ES-I3 (cell line): Measurements from ENCODE around the gene NSUN4.
"Not testable (repeated sequence)": the region's sequence is repeated elsewhere in the genome, so short reads cannot be mapped to it uniquely, and the experiment has no call there.

Experiments
- H3K36me3 ChIP-seq: 2 replicates; pipeline ENCODE4 v1.6.1; 2013; ENCODE audit warnings: mild to moderate bottlenecking, low read length, control low read depth, moderate library complexity; ENCODE audit not compliant: insufficient read depth
- H3K4me1 ChIP-seq: 2 replicates; pipeline ENCODE4 v1.6.1; 2013; ENCODE audit warnings: mild to moderate bottlenecking, control low read depth, low read length; ENCODE audit not compliant: insufficient read depth
- H3K9ac ChIP-seq: 2 replicates; pipeline ENCODE4 v1.6.1; 2013; ENCODE audit warnings: low read depth, mild to moderate bottlenecking, low read length, moderate library complexity
- H3K9me3 ChIP-seq: 2 replicates; pipeline ENCODE4 v1.6.1; 2013; ENCODE audit warnings: mild to moderate bottlenecking, low read length, moderate library complexity; ENCODE audit not compliant: control insufficient read depth, insufficient read depth

NSUN4 gene

GRCh38 chr1:46337409-46337808 is 3.2 kb upstream of the NSUN4 start:
- not testable (repeated sequence) for H3K4me1 ChIP-seq, H3K9ac ChIP-seq, H3K36me3 ChIP-seq, H3K9me3 ChIP-seq

- Histone ChIP-seq H3K9ac (peak overlapping the region; percentile 99), H3K36me3 (peaks cover 3% of the 10 kb centered on the region; the same call in 1 of the 2 replicates), H3K9me3 (no peaks in the 10 kb centered on the region), H3K4me1 (no peaks in the 10 kb centered on the region; the same call in 1 of the 2 replicates)
Observed at GRCh38 chr1:46341222-46342083, 846 bp downstream of the NSUN4 start.

DNA sequence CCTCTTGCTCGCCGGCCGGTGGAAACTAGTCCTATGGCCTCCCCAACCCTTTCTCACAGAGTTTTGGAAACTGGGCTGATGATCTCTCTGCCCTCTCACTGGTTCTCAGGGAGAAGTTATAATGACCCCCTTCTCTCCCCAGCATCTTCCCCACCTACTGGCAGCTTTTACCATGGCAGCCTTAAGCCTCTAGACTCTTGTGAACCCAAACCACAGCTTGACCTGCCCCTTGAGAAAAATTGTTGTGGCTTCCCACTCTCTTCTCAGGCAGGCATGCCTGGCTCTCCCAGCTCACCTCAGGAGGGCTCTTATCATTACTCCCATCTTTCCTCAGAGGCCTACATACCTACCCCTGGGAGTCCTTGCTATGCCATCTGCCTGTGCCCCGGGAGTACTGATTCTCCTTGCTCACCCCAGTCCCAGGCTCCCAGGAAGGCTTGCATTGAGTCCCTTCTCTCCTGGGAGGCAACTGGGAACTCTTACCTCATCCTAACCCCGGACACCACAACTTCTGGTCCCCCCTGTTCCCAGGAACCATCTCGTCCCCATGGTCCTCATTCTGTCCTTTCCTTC is 1.6 kb downstream of the NSUN4 start:
- no peaks in the 10 kb centered on the region; the same call in 1 of the 2 replicates for H3K4me1 ChIP-seq
- peaks cover 3% of the 10 kb centered on the region; the same call in 1 of the 2 replicates for H3K36me3 ChIP-seq
- H3K9ac ChIP-seq = no peak overlapping the region
- no peaks in the 10 kb centered on the region for H3K9me3 ChIP-seq

DNA sequence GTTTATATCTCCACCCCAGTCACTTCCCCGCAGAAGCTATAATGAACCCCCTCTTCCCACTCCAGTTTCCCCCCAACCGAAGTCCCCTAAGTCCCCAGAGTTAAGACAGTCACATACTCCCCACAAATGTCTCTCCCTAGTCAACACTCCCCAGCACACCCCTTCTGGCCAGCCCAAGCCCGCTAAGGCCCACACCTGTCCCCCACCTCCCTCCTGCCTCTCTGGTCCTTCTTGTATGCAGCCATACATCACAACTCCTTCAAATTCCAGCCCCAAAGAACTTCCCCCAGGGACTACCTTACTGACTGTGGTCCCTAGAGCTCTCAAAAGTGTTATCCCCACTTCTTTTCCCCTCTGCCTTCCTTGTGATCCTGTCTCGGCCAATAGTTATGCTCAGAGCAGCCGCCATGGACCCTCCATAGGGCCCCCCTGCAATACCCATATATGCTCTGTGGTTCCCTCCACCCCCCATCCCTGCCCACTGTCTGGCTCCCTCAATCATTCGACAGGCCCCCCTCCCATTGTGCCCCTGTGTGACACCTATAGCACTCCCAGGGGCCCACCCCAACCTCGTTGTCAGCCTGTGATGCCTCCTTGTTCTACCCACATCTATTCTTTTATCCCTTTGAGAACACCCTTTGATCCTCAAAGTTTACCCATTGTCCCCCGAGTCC is 2.2 kb downstream of the NSUN4 start:
- peaks cover 7% of the 10 kb centered on the region; the same call in 1 of the 2 replicates for H3K36me3 ChIP-seq
- no peak overlapping the region for H3K9ac ChIP-seq
- no peaks in the 10 kb centered on the region for H3K9me3 ChIP-seq
- H3K4me1 ChIP-seq = no peaks in the 10 kb centered on the region; the same call in 1 of the 2 replicates

- Histone ChIP-seq H3K9ac (no peak overlapping the region), H3K36me3 (peaks cover 7% of the 10 kb centered on the region; the same call in 1 of the 2 replicates), H3K4me1 (no peaks in the 10 kb centered on the region; the same call in 1 of the 2 replicates), H3K9me3 (no peaks in the 10 kb centered on the region)
Observed at GRCh38 chr1:46343351-46343695, 2.7 kb downstream of the NSUN4 start.

DNA sequence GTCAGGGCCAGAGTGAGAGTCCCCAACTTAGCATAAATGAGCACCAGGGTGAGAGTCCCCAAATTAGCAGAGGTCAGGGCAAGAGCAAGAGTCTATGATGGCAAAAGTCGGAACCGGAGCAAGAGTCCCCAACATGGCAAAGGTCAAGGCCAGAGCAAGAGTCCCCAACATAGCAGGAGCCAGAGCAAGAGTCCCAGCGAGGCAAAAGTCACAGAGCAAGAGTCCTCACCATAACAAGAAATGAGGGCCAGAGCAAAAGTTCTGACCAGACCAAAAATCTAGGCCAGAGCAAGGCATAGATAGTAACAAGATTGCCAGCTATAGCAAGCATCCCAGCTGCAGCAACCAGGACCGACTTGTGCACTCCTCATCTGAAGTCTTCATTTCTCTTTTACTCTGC is 3.1 kb downstream of the NSUN4 start:
- Histone ChIP-seq H3K36me3 (peaks cover 7% of the 10 kb centered on the region; the same call in 1 of the 2 replicates), H3K4me1 (no peaks in the 10 kb centered on the region; the same call in 1 of the 2 replicates), H3K9ac (no peak overlapping the region), H3K9me3 (no peaks in the 10 kb centered on the region)

- Histone ChIP-seq H3K9ac (no peak overlapping the region), H3K4me1 (no peaks in the 10 kb centered on the region; the same call in 1 of the 2 replicates), H3K36me3 (peaks cover 9% of the 10 kb centered on the region; the same call in 1 of the 2 replicates), H3K9me3 (no peaks in the 10 kb centered on the region)
Observed at GRCh38 chr1:46344481-46344880, 3.9 kb downstream of the NSUN4 start.

DNA sequence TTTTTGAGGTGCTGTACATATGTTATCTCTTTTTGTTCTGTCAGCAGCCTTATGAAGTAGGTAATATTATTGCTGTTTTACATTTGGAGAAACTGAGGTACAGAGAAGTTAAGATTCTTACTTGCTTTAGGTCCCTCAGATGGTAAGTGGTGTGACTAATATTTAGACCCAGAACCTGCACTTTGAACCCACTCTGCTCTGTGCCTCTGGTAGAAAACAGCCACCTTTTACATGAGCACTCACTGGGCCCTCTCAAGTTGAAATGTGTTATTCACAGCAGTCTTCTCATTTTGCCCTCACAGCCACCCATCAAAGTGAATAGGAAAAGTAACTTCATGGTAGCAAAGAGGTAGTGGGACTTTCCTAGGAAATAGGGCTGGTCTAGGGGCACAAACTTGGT is 4.7 kb downstream of the NSUN4 start:
- Histone ChIP-seq H3K9ac (no peak overlapping the region), H3K9me3 (no peaks in the 10 kb centered on the region), H3K36me3 (peaks cover 10% of the 10 kb centered on the region; the same call in 1 of the 2 replicates), H3K4me1 (no peaks in the 10 kb centered on the region)

- no peak overlapping the region for H3K9ac ChIP-seq
- no peaks in the 10 kb centered on the region for H3K9me3 ChIP-seq
- H3K36me3 ChIP-seq = peaks cover 7% of the 10 kb centered on the region; the same call in 1 of the 2 replicates
- no peaks in the 10 kb centered on the region for H3K4me1 ChIP-seq
Observed at GRCh38 chr1:46352363-46352762, 11.8 kb downstream of the NSUN4 start.

DNA sequence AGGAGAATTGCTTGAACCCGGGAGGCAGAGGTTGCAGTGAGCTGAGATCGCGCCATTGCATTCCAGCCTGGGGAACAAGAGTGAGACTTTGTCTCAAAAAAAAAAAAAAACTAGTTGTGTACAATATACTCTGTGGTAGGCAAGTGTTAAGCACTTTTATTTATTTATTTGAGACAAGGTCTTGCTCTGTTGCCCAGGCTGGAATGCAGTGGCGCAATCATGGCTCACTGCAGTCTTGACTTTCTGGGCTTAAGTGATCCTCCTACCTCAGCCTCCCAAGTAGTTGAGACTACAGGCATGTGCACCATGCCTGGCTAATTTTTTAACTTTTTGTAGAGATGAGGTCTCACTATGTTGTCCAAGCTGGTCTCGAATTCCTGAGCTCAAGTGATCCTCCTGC is 15.3 kb downstream of the NSUN4 start:
- H3K9ac ChIP-seq, H3K36me3 ChIP-seq, H3K4me1 ChIP-seq, H3K9me3 ChIP-seq: not testable (repeated sequence)

GRCh38 chr1:46362158-46362557 is 21.6 kb downstream of the NSUN4 start:
- no peak overlapping the region for H3K9ac ChIP-seq
- peaks cover 18% of the 10 kb centered on the region for H3K36me3 ChIP-seq
- H3K9me3 ChIP-seq = no peaks in the 10 kb centered on the region
- no peaks in the 10 kb centered on the region for H3K4me1 ChIP-seq

GRCh38 chr1:46363121-46363520 is 22.5 kb downstream of the NSUN4 start:
- Histone ChIP-seq H3K36me3 (peaks cover 18% of the 10 kb centered on the region), H3K4me1 (no peaks in the 10 kb centered on the region), H3K9ac (no peak overlapping the region), H3K9me3 (no peaks in the 10 kb centered on the region)

GRCh38 chr1:46364612-46365011 is 24.0 kb downstream of the NSUN4 start:
- peaks cover 18% of the 10 kb centered on the region for H3K36me3 ChIP-seq
- H3K4me1 ChIP-seq = no peaks in the 10 kb centered on the region
- no peak overlapping the region for H3K9ac ChIP-seq
- H3K9me3 ChIP-seq = no peaks in the 10 kb centered on the region

DNA sequence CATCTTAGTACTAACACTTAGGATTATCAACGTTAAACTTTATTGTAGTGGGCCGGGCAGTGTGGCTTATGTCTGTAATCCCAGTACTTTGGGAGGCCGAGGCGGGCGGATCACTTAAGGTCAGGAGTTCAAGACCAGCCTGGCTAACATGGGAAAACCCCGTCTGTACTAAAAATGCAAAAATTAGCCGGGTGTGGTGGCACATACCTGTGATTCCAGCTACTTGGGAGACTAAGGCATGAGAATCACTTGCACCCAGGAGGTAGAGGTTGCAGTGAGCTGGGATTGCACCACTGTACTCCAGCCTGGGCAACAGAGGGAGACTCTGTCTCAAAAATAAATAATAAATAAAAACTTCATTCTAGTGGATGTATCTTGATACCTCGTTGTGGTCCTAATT is 25.2 kb downstream of the NSUN4 start:
- H3K4me1 ChIP-seq, H3K9me3 ChIP-seq, H3K9ac ChIP-seq: not testable (repeated sequence)
- H3K36me3 ChIP-seq = peaks cover 14% of the 10 kb centered on the region
